ENCODE data around the gene ARID5A.

- TF ChIP-seq POLR2A (IDR thresholded peaks at IDR 0.05) (no peak), CTCF (IDR thresholded peaks at IDR 0.05) (no peak)
Measured at GRCh38 chr2:96564563-96564962, 28.0 kb downstream of the ARID5A start.

Measured in right lobe of liver (tissue), 4 donors.